ENCODE results near the gene IDH3A.

DNA sequence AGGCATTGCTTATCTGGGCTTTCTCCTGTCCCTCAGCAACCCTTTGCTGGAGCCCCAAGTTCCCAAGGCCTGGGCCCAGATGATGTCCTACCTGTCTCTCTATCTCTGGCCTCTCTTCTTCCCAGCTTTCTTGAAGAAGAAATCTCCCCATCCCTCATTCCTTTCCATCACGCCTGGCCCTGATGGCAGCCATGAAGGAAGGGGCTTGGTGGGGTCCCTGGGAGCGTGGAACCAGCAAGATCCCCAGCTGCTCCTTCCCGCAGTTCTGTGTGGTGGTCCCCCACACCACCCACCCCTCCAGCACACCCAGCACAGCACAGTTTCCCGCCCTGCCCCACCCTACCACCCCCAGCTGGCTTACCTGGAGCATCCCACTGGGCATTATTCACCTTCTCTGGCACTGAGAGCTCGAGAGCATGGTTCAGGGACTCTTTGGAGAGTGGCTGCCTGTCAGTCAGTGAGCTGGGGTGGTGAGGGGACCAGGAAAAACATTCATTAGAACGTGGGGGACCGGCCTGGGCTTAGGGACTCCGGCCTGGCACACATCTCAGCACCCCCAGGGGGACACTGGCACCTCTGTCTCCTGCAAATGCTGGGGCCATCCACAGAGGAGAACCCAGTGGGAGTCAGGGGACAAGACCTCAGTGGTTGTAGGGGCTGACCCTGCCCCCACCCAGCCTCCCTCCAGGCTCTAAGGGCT, 58.6 kb downstream of the IDH3A start:
- TF ChIP-seq, protein P1, sequence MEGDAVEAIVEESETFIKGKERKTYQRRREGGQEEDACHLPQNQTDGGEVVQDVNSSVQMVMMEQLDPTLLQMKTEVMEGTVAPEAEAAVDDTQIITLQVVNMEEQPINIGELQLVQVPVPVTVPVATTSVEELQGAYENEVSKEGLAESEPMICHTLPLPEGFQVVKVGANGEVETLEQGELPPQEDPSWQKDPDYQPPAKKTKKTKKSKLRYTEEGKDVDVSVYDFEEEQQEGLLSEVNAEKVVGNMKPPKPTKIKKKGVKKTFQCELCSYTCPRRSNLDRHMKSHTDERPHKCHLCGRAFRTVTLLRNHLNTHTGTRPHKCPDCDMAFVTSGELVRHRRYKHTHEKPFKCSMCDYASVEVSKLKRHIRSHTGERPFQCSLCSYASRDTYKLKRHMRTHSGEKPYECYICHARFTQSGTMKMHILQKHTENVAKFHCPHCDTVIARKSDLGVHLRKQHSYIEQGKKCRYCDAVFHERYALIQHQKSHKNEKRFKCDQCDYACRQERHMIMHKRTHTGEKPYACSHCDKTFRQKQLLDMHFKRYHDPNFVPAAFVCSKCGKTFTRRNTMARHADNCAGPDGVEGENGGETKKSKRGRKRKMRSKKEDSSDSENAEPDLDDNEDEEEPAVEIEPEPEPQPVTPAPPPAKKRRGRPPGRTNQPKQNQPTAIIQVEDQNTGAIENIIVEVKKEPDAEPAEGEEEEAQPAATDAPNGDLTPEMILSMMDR (IDR thresholded peaks at IDR 0.05) = no peak
- no peak for TF ChIP-seq KDM5A (IDR thresholded peaks at IDR 0.05)
- TF ChIP-seq, protein P2, sequence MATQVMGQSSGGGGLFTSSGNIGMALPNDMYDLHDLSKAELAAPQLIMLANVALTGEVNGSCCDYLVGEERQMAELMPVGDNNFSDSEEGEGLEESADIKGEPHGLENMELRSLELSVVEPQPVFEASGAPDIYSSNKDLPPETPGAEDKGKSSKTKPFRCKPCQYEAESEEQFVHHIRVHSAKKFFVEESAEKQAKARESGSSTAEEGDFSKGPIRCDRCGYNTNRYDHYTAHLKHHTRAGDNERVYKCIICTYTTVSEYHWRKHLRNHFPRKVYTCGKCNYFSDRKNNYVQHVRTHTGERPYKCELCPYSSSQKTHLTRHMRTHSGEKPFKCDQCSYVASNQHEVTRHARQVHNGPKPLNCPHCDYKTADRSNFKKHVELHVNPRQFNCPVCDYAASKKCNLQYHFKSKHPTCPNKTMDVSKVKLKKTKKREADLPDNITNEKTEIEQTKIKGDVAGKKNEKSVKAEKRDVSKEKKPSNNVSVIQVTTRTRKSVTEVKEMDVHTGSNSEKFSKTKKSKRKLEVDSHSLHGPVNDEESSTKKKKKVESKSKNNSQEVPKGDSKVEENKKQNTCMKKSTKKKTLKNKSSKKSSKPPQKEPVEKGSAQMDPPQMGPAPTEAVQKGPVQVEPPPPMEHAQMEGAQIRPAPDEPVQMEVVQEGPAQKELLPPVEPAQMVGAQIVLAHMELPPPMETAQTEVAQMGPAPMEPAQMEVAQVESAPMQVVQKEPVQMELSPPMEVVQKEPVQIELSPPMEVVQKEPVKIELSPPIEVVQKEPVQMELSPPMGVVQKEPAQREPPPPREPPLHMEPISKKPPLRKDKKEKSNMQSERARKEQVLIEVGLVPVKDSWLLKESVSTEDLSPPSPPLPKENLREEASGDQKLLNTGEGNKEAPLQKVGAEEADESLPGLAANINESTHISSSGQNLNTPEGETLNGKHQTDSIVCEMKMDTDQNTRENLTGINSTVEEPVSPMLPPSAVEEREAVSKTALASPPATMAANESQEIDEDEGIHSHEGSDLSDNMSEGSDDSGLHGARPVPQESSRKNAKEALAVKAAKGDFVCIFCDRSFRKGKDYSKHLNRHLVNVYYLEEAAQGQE (IDR thresholded peaks at IDR 0.05) = no peak
- TF ChIP-seq CHD4 (IDR thresholded peaks at IDR 0.05; ENCODE audit: borderline replicate concordance) = no peak
- TF ChIP-seq, protein P3, sequence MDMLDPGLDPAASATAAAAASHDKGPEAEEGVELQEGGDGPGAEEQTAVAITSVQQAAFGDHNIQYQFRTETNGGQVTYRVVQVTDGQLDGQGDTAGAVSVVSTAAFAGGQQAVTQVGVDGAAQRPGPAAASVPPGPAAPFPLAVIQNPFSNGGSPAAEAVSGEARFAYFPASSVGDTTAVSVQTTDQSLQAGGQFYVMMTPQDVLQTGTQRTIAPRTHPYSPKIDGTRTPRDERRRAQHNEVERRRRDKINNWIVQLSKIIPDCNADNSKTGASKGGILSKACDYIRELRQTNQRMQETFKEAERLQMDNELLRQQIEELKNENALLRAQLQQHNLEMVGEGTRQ (IDR thresholded peaks at IDR 0.05) = no peak
- no peak for TF ChIP-seq CBX8 (IDR thresholded peaks at IDR 0.05)
- TF ChIP-seq EHF (CRISPR knock-in tag; IDR thresholded peaks at IDR 0.05) = no peak
- TF ChIP-seq, protein P4, sequence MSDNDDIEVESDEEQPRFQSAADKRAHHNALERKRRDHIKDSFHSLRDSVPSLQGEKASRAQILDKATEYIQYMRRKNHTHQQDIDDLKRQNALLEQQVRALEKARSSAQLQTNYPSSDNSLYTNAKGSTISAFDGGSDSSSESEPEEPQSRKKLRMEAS (IDR thresholded peaks at IDR 0.05) = no peak
- TF ChIP-seq EHMT2 (IDR thresholded peaks at IDR 0.05; ENCODE audit: low read depth) = no peak
- no peak for TF ChIP-seq ZC3H11A (IDR thresholded peaks at IDR 0.05)
- no peak for TF ChIP-seq HDAC2 (IDR thresholded peaks at IDR 0.05)
